WTC11 (cell line): ENCODE results near the gene ACVR1. TPM values are rescaled to one million over a fixed set of nuclear protein-coding genes. Genes with fewer than 3 reads are reported as not detected.
"Not testable (repeated sequence)": the region's sequence is repeated elsewhere in the genome, so short reads cannot be mapped to it uniquely, and the experiment has no call there.

Source experiments
- ATAC-seq: fragments of 200-7000 bp; cut with Tn5 transposase; 2 replicates; pipeline ENCODE4 v1.10.0; 2021; ENCODE audit warnings: mild to moderate bottlenecking, moderate library complexity
- CTCF ChIA-PET: fragments of 300-600 bp; sonication (Branson Sonifier 250); formaldehyde crosslinking; loops from one replicate; lab custom pipeline; 2021; ENCODE audit warnings: antibody characterized with exemption; lab: Charles Lee
- POLR2A ChIA-PET: fragments of 350-600 bp; sonication (Branson Sonifier 250); formaldehyde crosslinking; loops from one replicate; lab custom pipeline; 2021; ENCODE audit warnings: antibody characterized with exemption; lab: Charles Lee
- DNase-seq: peaks from one replicate; pipeline ENCODE4 v3.0.0; 2021; ENCODE audit warnings: low spot score
- H3K27ac Mint-ChIP-seq: 2 replicates; pipeline ENCODE4 v1.8.0; 2021; ENCODE audit warnings: mixed read lengths
- H3K27me3 Mint-ChIP-seq: 2 replicates; pipeline ENCODE4 v1.8.0; 2021; ENCODE audit warnings: low read depth, mild to moderate bottlenecking, moderate library complexity, mixed read lengths
- H3K36me3 Mint-ChIP-seq: 2 replicates; pipeline ENCODE4 v1.8.0; 2021; ENCODE audit warnings: mixed read lengths
- H3K4me1 Mint-ChIP-seq: 2 replicates; pipeline ENCODE4 v1.8.0; 2022; ENCODE audit warnings: mixed read lengths
- H3K4me3 Mint-ChIP-seq: 2 replicates; pipeline ENCODE4 v1.8.0; 2021; ENCODE audit warnings: mild to moderate bottlenecking, moderate library complexity, mixed read lengths
- H3K9me3 Mint-ChIP-seq: 2 replicates; pipeline ENCODE4 v1.8.0; 2021; ENCODE audit warnings: mixed read lengths
- FOXK1 ChIP-seq: sonication (generic); formaldehyde crosslinking; IDR thresholded peaks from 2 replicates; pipeline ENCODE4 v1.8.0; 2022; ENCODE audit warnings: mild to moderate bottlenecking, moderate library complexity, missing genetic modification reagents
- GABPB1 ChIP-seq: sonication (generic); formaldehyde crosslinking; IDR thresholded peaks from 2 replicates; pipeline ENCODE4 v1.8.1; 2023; ENCODE audit warnings: mild to moderate bottlenecking, missing genetic modification reagents
- JUN ChIP-seq: sonication (generic); formaldehyde crosslinking; IDR thresholded peaks from 2 replicates; pipeline ENCODE4 v1.8.0; 2023; ENCODE audit warnings: mild to moderate bottlenecking, missing genetic modification reagents
- NFE2L1 ChIP-seq: sonication (generic); formaldehyde crosslinking; IDR thresholded peaks from 2 replicates; pipeline ENCODE4 v1.8.1; 2023; ENCODE audit warnings: missing genetic modification reagents
- NR2C2 ChIP-seq: sonication (generic); formaldehyde crosslinking; IDR thresholded peaks from 2 replicates; pipeline ENCODE4 v1.8.0; 2022; ENCODE audit warnings: mild to moderate bottlenecking, missing genetic modification reagents
- RORB ChIP-seq: fragments of 250-450 bp; sonication (Bioruptor Pico); IDR thresholded peaks from 2 replicates; pipeline ENCODE4 v1.9.0; 2021; ENCODE audit warnings: mild to moderate bottlenecking
- TP53 ChIP-seq: sonication (generic); formaldehyde crosslinking; IDR thresholded peaks from 2 replicates; pipeline ENCODE4 v1.8.1; 2023; ENCODE audit warnings: mild to moderate bottlenecking, missing genetic modification reagents
- ZNF138 ChIP-seq: sonication (generic); formaldehyde crosslinking; conservative IDR thresholded peaks from 2 replicates; pipeline ENCODE4 v1.8.1; 2022; ENCODE audit warnings: mild to moderate bottlenecking, moderate library complexity, missing genetic modification reagents
- ZNF317 ChIP-seq: sonication (generic); formaldehyde crosslinking; IDR thresholded peaks from 2 replicates; pipeline ENCODE4 v1.8.1; 2023; ENCODE audit warnings: low read depth, mild to moderate bottlenecking, moderate library complexity, missing genetic modification reagents, borderline replicate concordance
- ZNF416 ChIP-seq: fragments of 250-450 bp; sonication (Bioruptor Pico); IDR thresholded peaks from 2 replicates; pipeline ENCODE4 v1.9.0; 2021; ENCODE audit warnings: mild to moderate bottlenecking, inconsistent platforms
- ZNF423 ChIP-seq: fragments of 250-450 bp; sonication (Bioruptor Pico); IDR thresholded peaks from 2 replicates; pipeline ENCODE4 v2.1.2; 2022; ENCODE audit warnings: mild to moderate bottlenecking, moderate library complexity
- ZNF425 ChIP-seq: fragments of 250-450 bp; sonication (Bioruptor Pico); conservative IDR thresholded peaks from 2 replicates; pipeline ENCODE4 v1.9.0; 2021; ENCODE audit warnings: mild to moderate bottlenecking
- total RNA-seq: library from RNA; stranded (reverse); gene quantifications from 3 replicates; pipeline ENCODE4 v1.2.3, GENCODE V29; 2021
- TF ChIP-seq, protein P1 (sequence below): fragments of 250-450 bp; sonication (Bioruptor Pico); IDR thresholded peaks from 2 replicates; pipeline ENCODE4 v2.1.2; 2022; ENCODE audit warnings: mild to moderate bottlenecking, moderate library complexity
- TF ChIP-seq, protein P2 (sequence below): sonication (generic); formaldehyde crosslinking; IDR thresholded peaks from 2 replicates; pipeline ENCODE4 v1.8.1; 2023; ENCODE audit warnings: mild to moderate bottlenecking, missing genetic modification reagents
- TF ChIP-seq, protein P3 (sequence below): sonication (generic); formaldehyde crosslinking; IDR thresholded peaks from 2 replicates; pipeline ENCODE4 v1.8.0; 2023; ENCODE audit warnings: missing genetic modification reagents
- TF ChIP-seq, protein P4 (sequence below): sonication (generic); formaldehyde crosslinking; conservative IDR thresholded peaks from 2 replicates; pipeline ENCODE4 v1.8.1; 2023; ENCODE audit warnings: mild to moderate bottlenecking, low read depth, missing genetic modification reagents, moderate library complexity
- TF ChIP-seq, protein P5 (sequence below): sonication (generic); formaldehyde crosslinking; conservative IDR thresholded peaks from 2 replicates; pipeline ENCODE4 v1.8.1; 2022; ENCODE audit warnings: mild to moderate bottlenecking, missing genetic modification reagents

ACVR1 gene
- total RNA-seq, 1 experiment from 2014 or later, result 19.2 TPM

DNA sequence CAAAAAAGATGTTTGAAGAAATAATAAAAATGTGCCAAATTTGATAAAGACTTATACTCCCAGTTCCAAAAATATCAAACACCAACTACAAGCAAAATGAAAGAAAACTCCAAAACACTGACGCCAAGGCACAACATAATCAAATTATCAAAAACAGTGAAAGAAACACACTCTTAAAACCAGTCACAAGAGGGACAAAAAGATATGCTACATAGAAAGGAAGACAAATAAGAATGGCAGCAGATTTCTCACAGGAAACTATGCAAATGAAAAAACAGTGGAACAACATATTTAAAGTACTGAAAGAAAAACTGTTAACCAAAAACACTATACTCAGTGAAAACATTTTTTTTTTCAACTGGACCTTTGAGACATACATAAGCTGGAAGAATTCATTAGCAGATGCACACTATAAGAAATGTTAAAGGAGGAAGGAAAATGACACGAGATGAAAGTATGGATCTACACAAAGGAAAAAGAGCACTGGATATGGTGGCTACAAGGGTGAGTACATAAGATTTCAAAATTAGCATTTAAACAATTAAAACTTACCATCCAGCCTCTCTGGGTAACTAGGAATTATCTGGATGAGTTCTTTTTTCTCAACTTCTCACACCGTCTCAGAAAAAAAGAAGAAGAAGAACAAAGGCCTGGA lies 153.4 kb downstream of the ACVR1 start:
- no peaks in the 10 kb centered on the region for H3K4me1 Mint-ChIP-seq
- no peak overlapping the region for H3K4me3 Mint-ChIP-seq
- peaks cover 31% of the 10 kb centered on the region for H3K9me3 Mint-ChIP-seq
- POLR2A ChIA-PET, result no interaction called here
- DNase-seq (no peak), ATAC-seq (no peak)
- TF ChIP-seq ZNF317 (peak; percentile 97), RORB (CRISPR knock-in tag) (no peak)
- H3K27ac Mint-ChIP-seq, result no peak overlapping the region
- H3K36me3 Mint-ChIP-seq, result peaks cover 35% of the 10 kb centered on the region
- CTCF ChIA-PET, result no interaction called here
- H3K27me3 Mint-ChIP-seq, result no peaks in the 10 kb centered on the region; the same call in 1 of the 2 replicates

DNA sequence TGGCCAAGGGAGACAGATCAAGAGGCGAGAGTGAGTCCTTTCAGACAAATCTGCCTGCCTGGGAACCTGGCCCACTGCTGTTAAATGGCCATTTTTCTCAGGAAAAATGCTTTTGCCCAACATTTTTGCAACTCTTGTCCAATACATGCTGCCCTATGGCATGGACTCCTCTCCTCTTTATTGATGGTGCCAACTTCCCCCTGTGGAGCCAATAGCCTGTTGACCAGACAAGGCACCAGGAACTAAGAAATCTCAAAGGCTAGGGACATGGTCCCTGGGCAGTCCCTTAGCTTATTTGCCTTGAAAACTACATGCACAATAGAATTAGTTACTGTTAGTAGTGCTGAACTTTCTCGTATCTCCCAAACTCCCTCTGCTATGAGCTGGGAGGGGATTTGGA lies 155.6 kb downstream of the ACVR1 start:
- no peak for ATAC-seq
- Mint-ChIP-seq H3K9me3 (peaks cover 31% of the 10 kb centered on the region), H3K27ac (no peak overlapping the region), H3K4me1 (no peaks in the 10 kb centered on the region), H3K36me3 (peaks cover 34% of the 10 kb centered on the region), H3K27me3 (no peaks in the 10 kb centered on the region; the same call in 1 of the 2 replicates), H3K4me3 (no peak overlapping the region)
- ChIA-PET POLR2A (no interaction called here), CTCF (no interaction called here)
- TF ChIP-seq ZNF423 (CRISPR knock-in tag), result no peak
- TF ChIP-seq GABPB1, result no peak
- TF ChIP-seq, protein P1, sequence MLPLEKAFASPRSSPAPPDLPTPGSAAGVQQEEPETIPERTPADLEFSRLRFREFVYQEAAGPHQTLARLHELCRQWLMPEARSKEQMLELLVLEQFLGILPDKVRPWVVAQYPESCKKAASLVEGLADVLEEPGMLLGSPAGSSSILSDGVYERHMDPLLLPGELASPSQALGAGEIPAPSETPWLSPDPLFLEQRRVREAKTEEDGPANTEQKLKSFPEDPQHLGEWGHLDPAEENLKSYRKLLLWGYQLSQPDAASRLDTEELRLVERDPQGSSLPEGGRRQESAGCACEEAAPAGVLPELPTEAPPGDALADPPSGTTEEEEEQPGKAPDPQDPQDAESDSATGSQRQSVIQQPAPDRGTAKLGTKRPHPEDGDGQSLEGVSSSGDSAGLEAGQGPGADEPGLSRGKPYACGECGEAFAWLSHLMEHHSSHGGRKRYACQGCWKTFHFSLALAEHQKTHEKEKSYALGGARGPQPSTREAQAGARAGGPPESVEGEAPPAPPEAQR (CRISPR knock-in tag), result no peak
- TF ChIP-seq FOXK1, result no peak
- no peak for TF ChIP-seq ZNF138 (CRISPR knock-in tag)
- no peak for TF ChIP-seq TP53 (CRISPR knock-in tag)
- TF ChIP-seq NFE2L1 (CRISPR knock-in tag), result no peak
- TF ChIP-seq ZNF416 (CRISPR knock-in tag), result no peak
- TF ChIP-seq, protein P2, sequence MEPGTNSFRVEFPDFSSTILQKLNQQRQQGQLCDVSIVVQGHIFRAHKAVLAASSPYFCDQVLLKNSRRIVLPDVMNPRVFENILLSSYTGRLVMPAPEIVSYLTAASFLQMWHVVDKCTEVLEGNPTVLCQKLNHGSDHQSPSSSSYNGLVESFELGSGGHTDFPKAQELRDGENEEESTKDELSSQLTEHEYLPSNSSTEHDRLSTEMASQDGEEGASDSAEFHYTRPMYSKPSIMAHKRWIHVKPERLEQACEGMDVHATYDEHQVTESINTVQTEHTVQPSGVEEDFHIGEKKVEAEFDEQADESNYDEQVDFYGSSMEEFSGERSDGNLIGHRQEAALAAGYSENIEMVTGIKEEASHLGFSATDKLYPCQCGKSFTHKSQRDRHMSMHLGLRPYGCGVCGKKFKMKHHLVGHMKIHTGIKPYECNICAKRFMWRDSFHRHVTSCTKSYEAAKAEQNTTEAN (CRISPR knock-in tag), result no peak
- TF ChIP-seq JUN, result no peak
- no peak for TF ChIP-seq ZNF425 (CRISPR knock-in tag)
- TF ChIP-seq NR2C2, result no peak
- TF ChIP-seq, protein P3, sequence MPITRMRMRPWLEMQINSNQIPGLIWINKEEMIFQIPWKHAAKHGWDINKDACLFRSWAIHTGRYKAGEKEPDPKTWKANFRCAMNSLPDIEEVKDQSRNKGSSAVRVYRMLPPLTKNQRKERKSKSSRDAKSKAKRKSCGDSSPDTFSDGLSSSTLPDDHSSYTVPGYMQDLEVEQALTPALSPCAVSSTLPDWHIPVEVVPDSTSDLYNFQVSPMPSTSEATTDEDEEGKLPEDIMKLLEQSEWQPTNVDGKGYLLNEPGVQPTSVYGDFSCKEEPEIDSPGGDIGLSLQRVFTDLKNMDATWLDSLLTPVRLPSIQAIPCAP (CRISPR knock-in tag), result no peak
- TF ChIP-seq, protein P4, sequence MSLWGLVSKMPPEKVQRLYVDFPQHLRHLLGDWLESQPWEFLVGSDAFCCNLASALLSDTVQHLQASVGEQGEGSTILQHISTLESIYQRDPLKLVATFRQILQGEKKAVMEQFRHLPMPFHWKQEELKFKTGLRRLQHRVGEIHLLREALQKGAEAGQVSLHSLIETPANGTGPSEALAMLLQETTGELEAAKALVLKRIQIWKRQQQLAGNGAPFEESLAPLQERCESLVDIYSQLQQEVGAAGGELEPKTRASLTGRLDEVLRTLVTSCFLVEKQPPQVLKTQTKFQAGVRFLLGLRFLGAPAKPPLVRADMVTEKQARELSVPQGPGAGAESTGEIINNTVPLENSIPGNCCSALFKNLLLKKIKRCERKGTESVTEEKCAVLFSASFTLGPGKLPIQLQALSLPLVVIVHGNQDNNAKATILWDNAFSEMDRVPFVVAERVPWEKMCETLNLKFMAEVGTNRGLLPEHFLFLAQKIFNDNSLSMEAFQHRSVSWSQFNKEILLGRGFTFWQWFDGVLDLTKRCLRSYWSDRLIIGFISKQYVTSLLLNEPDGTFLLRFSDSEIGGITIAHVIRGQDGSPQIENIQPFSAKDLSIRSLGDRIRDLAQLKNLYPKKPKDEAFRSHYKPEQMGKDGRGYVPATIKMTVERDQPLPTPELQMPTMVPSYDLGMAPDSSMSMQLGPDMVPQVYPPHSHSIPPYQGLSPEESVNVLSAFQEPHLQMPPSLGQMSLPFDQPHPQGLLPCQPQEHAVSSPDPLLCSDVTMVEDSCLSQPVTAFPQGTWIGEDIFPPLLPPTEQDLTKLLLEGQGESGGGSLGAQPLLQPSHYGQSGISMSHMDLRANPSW (CRISPR knock-in tag), result no peak
- no peak for TF ChIP-seq RORB (CRISPR knock-in tag)
- TF ChIP-seq, protein P5, sequence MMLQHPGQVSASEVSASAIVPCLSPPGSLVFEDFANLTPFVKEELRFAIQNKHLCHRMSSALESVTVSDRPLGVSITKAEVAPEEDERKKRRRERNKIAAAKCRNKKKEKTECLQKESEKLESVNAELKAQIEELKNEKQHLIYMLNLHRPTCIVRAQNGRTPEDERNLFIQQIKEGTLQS (CRISPR knock-in tag), result no peak
- DNase-seq, result no peak

DNA sequence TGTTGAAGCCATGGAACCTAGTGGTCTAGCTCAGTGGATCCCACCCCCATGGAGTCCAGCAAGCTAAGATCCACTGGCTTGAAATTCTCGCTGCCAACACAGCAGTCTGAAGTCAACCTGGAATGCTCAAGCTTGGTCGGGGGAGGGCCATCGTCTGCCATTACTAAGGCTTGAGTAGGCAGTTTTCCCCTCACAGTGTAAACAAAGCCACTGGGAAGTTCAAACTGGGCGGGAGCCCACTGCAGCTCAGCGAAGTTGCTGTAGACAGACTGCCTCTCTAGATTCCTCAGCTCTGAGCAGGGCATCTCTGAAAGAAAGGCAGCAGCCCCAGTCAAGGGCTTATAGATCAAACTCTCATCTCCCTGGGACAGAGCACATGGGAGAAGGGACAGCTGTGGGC lies 171.5 kb downstream of the ACVR1 start:
- CTCF ChIA-PET, result interaction anchor here (0.7 to 1.1 kb wide), 3 partner anchors 43 to 307 kb away, joined by 3 to 4 read pairs (median 3); no protein-coding TSS in a partner anchor
- H3K4me1 Mint-ChIP-seq, H3K36me3 Mint-ChIP-seq, H3K4me3 Mint-ChIP-seq, POLR2A ChIA-PET, H3K27ac Mint-ChIP-seq: not testable (repeated sequence)
- ATAC-seq (peak; percentile 59), DNase-seq (peak; percentile 28)
- H3K27me3 Mint-ChIP-seq, result peaks cover 43% of the 10 kb centered on the region
- peaks cover 25% of the 10 kb centered on the region for H3K9me3 Mint-ChIP-seq

GRCh38 chr2:157704148-157704547 lies 172.0 kb downstream of the ACVR1 start:
- not testable (repeated sequence) for ATAC-seq

More at GRCh38 chr2:157704148-157704547, 172.0 kb downstream of the ACVR1 start:
- Mint-ChIP-seq H3K27me3 (peaks cover 47% of the 10 kb centered on the region), H3K9me3 (peaks cover 25% of the 10 kb centered on the region)
- POLR2A ChIA-PET, H3K36me3 Mint-ChIP-seq, H3K4me3 Mint-ChIP-seq, H3K27ac Mint-ChIP-seq, H3K4me1 Mint-ChIP-seq, DNase-seq: not testable (repeated sequence)
- CTCF ChIA-PET, result interaction anchor here (0.9 to 1.1 kb wide), 2 partner anchors 44 to 307 kb away, joined by 3 to 4 read pairs; no protein-coding TSS in a partner anchor
